ENCODE data around the gene PARP8.

PARP8 gene

GRCh38 chr5:50888751-50889150 is 222.3 kb downstream of the PARP8 start:
- TF ChIP-seq CTCF (conservative IDR thresholded peaks at IDR 0.05; ENCODE audit: control insufficient read depth, insufficient read depth, low read depth, low read length): no peak
- no peak overlapping the region for H3K4me3 ChIP-seq (ENCODE audit: control insufficient read depth, low read depth, low read length)
- DNase-seq (ENCODE audit: low read depth): peak; percentile 1

GRCh38 chr5:50889790-50890189 is 223.4 kb downstream of the PARP8 start:
- no peak for DNase-seq (ENCODE audit: low read depth)
- H3K4me3 ChIP-seq (ENCODE audit: control insufficient read depth, low read depth, low read length): no peak overlapping the region
- no peak for TF ChIP-seq CTCF (conservative IDR thresholded peaks at IDR 0.05; ENCODE audit: control insufficient read depth, insufficient read depth, low read depth, low read length)
